ENCODE measurements around the gene DPYD.

DNA sequence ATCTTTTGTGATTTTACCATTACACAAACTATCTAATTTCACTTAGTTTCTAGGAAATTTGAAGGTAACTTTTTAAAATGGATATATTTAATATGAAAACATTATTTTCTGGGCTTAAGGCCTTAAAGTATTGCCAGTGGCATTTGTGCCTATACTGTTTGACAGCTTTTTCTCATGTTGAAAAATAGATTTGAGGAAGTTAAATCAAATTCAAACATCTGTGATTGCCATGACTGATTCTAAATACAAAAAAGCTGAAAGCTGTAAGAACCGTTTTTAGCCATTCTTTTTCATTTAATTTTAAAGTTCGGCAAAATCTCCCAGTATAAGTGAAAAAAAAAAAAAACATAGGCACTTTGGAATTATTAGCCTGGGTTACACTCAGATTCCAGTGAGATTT is 301.1 kb downstream of the DPYD start:
- no peak for TF ChIP-seq POLR2A (IDR thresholded peaks at IDR 0.05)
- TF ChIP-seq, protein P1, sequence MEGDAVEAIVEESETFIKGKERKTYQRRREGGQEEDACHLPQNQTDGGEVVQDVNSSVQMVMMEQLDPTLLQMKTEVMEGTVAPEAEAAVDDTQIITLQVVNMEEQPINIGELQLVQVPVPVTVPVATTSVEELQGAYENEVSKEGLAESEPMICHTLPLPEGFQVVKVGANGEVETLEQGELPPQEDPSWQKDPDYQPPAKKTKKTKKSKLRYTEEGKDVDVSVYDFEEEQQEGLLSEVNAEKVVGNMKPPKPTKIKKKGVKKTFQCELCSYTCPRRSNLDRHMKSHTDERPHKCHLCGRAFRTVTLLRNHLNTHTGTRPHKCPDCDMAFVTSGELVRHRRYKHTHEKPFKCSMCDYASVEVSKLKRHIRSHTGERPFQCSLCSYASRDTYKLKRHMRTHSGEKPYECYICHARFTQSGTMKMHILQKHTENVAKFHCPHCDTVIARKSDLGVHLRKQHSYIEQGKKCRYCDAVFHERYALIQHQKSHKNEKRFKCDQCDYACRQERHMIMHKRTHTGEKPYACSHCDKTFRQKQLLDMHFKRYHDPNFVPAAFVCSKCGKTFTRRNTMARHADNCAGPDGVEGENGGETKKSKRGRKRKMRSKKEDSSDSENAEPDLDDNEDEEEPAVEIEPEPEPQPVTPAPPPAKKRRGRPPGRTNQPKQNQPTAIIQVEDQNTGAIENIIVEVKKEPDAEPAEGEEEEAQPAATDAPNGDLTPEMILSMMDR (IDR thresholded peaks at IDR 0.05), result no peak

Measured in tibial nerve (tissue), 3 donors.